Natural killer cell treated with Interleukin-12 subunit alpha and Interleukin-12 subunit beta and Interleukin-15 and Interleukin-18, amount 100 ng/mL, for 72 hours (primary cell): ENCODE measurements around the gene ANKRD35. TPM values are rescaled to one million over a fixed set of nuclear protein-coding genes. Genes with fewer than 3 reads are reported as not detected.
"Not testable (repeated sequence)": the region's sequence is repeated elsewhere in the genome, so short reads cannot be mapped to it uniquely, and the experiment has no call there.

Experiments used
- ATAC-seq, 2 donors: fragments of 150-1000 bp; cut with Tn5 transposase in 1 of 2; sonication (Bioruptor Pico), chemical (Tn5 transposase) in 1 of 2; 2 replicates each; pipeline ENCODE4 v1.10.0; 2021
- DNase-seq: peaks from one replicate; pipeline ENCODE4 v3.0.0; 2022; ENCODE audit warnings: low spot score
- H3K27ac Mint-ChIP-seq, 2 donors: 1 replicate in 1 of 2; 2 replicates in 1 of 2; pipeline ENCODE4 v1.8.0; 2022; ENCODE audit warnings: mixed read lengths in 2 of 2, mild to moderate bottlenecking in 1 of 2, moderate library complexity in 1 of 2
- H3K27me3 Mint-ChIP-seq, 2 donors: 1 replicate in 1 of 2; 2 replicates in 1 of 2; pipeline ENCODE4 v1.8.0; 2022; ENCODE audit warnings: mixed read lengths in 2 of 2
- H3K36me3 Mint-ChIP-seq: one replicate; pipeline ENCODE4 v1.8.0; 2022; ENCODE audit warnings: mixed read lengths
- H3K4me1 Mint-ChIP-seq, 2 donors: 1 replicate in 1 of 2; 2 replicates in 1 of 2; pipeline ENCODE4 v1.8.0; 2022; ENCODE audit warnings: low read depth in 2 of 2, mixed read lengths in 2 of 2, mild to moderate bottlenecking in 1 of 2
- H3K4me3 Mint-ChIP-seq: one replicate; pipeline ENCODE4 v1.8.0; 2022; ENCODE audit warnings: mixed read lengths
- H3K9me3 Mint-ChIP-seq: 2 replicates; pipeline ENCODE4 v1.8.0; 2022; ENCODE audit warnings: mixed read lengths
- total RNA-seq, 2 donors: library from RNA; stranded (reverse); gene quantifications; one replicate each; pipeline ENCODE4 v1.2.3, GENCODE V29; 2022

ANKRD35 gene
- total RNA-seq, 2 donors from 2014 or later: 0.12 to 0.14 TPM

- DNase-seq: no peak
- ATAC-seq: no peak
- H3K27me3 Mint-ChIP-seq: no peaks in the 10 kb centered on the region
- H3K36me3 Mint-ChIP-seq: peaks cover 39% of the 10 kb centered on the region
- peak overlapping the region in 1 of 2 donors; percentile 97 for H3K27ac Mint-ChIP-seq
- H3K4me3 Mint-ChIP-seq: peak overlapping the region; percentile 93
- H3K4me1 Mint-ChIP-seq: peaks cover 27 to 32% of the 10 kb centered on the region in 2 donors
- no peaks in the 10 kb centered on the region for H3K9me3 Mint-ChIP-seq
These were observed 59.6 kb downstream of the ANKRD35 start for GRCh38 chr1:145826030-145826429.

GRCh38 chr1:145824499-145824842, 61.2 kb downstream of the ANKRD35 start:
- Mint-ChIP-seq H3K27ac (peak overlapping the region; percentile 85 to 97), H3K27me3 (no peaks in the 10 kb centered on the region), H3K4me3 (peak overlapping the region; percentile 93), H3K4me1 (peaks cover 28 to 30% of the 10 kb centered on the region in 2 donors), H3K36me3 (peaks cover 32% of the 10 kb centered on the region), H3K9me3 (no peaks in the 10 kb centered on the region)
- ATAC-seq (no peak), DNase-seq (no peak)

GRCh38 chr1:145823565-145824498, 61.8 kb downstream of the ANKRD35 start, which contains the start of the genes POLR3C and RNF115:
TSS of gene POLR3C (plus strand) at chr1:145824200. CDS start at chr1:145825777, 1,577 bp downstream.
TSS of gene RNF115 (minus strand) at chr1:145824095. CDS start at chr1:145823873, 222 bp downstream.
- peak within 1 kb of the TSS; percentile 93 for H3K4me3 Mint-ChIP-seq
- H3K27ac Mint-ChIP-seq: peak within 1 kb of the TSS; percentile 85 to 97
- no peaks in the 10 kb centered on the region for H3K9me3 Mint-ChIP-seq
- peaks cover 25% of the 10 kb centered on the region for H3K36me3 Mint-ChIP-seq
- H3K4me1 Mint-ChIP-seq: peaks cover 29 to 32% of the 10 kb centered on the region in 2 donors
- DNase-seq: peak; percentile 91
- ATAC-seq: peak; percentile 94 to 95
- H3K27me3 Mint-ChIP-seq: no peaks in the 10 kb centered on the region

DNA sequence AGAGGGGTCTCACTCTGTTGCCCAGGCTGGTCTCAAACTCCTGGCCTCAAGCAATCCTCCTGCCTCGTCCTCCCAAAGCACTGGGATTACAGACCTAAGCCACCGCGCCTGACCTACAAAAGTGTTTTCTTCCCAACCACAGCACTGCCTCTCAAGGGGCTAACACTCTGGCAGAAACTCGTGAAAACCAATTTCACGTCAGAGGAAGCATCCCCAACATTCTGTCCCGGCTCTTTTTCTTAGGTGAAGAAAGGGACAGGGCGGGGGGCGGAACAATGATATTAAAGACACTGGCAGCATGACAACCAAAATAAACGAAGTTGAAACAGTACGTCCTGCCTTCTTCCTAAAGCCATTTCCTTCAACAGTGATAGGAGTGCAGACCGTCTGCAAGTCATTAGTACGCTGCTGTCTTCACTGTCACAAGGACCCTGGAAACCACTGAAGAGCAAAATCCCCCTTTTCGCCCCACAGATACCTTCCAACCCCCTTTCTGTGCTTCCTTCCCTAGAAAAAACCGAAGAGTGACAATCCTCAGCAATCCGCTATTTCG, 62.8 kb downstream of the ANKRD35 start:
- peaks cover 21 to 24% of the 10 kb centered on the region in 2 donors for H3K4me1 Mint-ChIP-seq
- H3K9me3 Mint-ChIP-seq, DNase-seq, H3K27me3 Mint-ChIP-seq: not testable (repeated sequence)
- H3K36me3 Mint-ChIP-seq: peaks cover 15% of the 10 kb centered on the region
- peak overlapping the region; percentile 85 to 97 for H3K27ac Mint-ChIP-seq
- ATAC-seq: peak; percentile 17
- H3K4me3 Mint-ChIP-seq: peak overlapping the region; percentile 93

DNA sequence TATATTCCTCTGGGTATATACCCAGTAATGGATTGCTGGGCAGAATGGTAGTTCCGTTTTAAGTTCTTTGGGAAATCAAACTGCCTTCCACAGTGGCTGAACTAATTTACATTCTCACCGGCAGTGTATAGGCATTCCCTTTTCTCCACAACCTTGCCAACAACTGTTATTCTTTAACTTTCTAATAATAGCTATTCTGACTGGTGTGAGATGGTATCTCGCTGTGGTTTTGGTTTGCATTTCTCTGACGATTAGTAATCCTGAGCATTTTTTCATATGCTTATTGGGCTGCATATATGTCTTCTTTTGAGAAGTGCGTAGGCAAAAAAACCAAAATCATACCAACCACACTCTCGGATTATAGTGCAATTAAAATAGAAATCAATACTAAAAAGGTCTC, 67.6 kb downstream of the ANKRD35 start:
- not testable (repeated sequence) for H3K4me1 Mint-ChIP-seq, H3K36me3 Mint-ChIP-seq, H3K9me3 Mint-ChIP-seq, H3K27ac Mint-ChIP-seq, H3K27me3 Mint-ChIP-seq, DNase-seq, H3K4me3 Mint-ChIP-seq
- ATAC-seq: peak; percentile 55 to 64

Other genes starting within 250 kb of the ANKRD35 start
- under 1 TPM; 0.31 to 0.98 TPM for gene PDZK1, start 178.5 kb downstream of the ANKRD35 start, total RNA-seq
- under 1 TPM; 0.31 to 0.33 TPM for gene CD160, start 166.4 kb downstream of the ANKRD35 start, total RNA-seq
- gene RNF115, start 61.8 kb downstream of the ANKRD35 start, total RNA-seq: 10 to 100 TPM; 22.9 to 36.0 TPM
- 10 to 100 TPM; 51.4 to 87.4 TPM for gene POLR3C, start 61.7 kb downstream of the ANKRD35 start, total RNA-seq
- gene NUDT17, start 40.2 kb downstream of the ANKRD35 start, total RNA-seq: 1 to 10 TPM; 4.8 to 5.6 TPM
- gene PIAS3, start 26.8 kb downstream of the ANKRD35 start, total RNA-seq: 10 to 100 TPM; 24.3 to 31.1 TPM
- gene ITGA10, start 24.2 kb upstream of the ANKRD35 start, total RNA-seq: 1 to 10 TPM; 3.5 to 5.2 TPM
- gene PEX11B, start 32.9 kb upstream of the ANKRD35 start, total RNA-seq: 10 to 100 TPM; 33.6 to 34.2 TPM
- gene RBM8A, start 41.6 kb upstream of the ANKRD35 start, total RNA-seq: 100 to 1,000 TPM; 280 to 294 TPM
- 10 to 100 TPM; 28.8 to 31.3 TPM for gene LIX1L, start 72.2 kb upstream of the ANKRD35 start, total RNA-seq
- gene ANKRD34A, start 78.7 kb upstream of the ANKRD35 start, total RNA-seq: 1 to 10 TPM; 1.6 to 9.1 TPM
- gene POLR3GL, start 78.8 kb upstream of the ANKRD35 start, total RNA-seq: 10 to 100 TPM; 17.8 to 26.4 TPM
- gene TXNIP, start 110.7 kb upstream of the ANKRD35 start, total RNA-seq: 100 to 1,000 TPM in 1 of 2 donors, 10 to 100 TPM in 1; 87.8 to 347 TPM
- gene HJV, start 135.9 kb upstream of the ANKRD35 start, total RNA-seq: not detected